Small intestine (tissue), 7 donors: ENCODE results near the gene DENND1C. TPM values are rescaled to one million over a fixed set of nuclear protein-coding genes. Genes with fewer than 3 reads are reported as not detected.

Experiments
- DNase-seq, 2 donors: peaks; one replicate each; pipeline versions ENCODE4 v3.0.0 to v3.0.0-alpha.2; 2013
- FAIRE-seq: peaks from 2 replicates; lab custom pipeline; 2012; peaks lifted over from hg19 to GRCh38; lab: Jason Lieb, UNC
- H3K27ac ChIP-seq, 3 donors: one replicate each; pipeline ENCODE4 v1.5.1; 2013; ENCODE audit warnings: low read length in 2 of 3, mild to moderate bottlenecking in 2 of 3, control low read depth in 1 of 3, inconsistent platforms in 1 of 3, low read depth in 1 of 3, moderate library complexity in 1 of 3
- H3K27me3 ChIP-seq, 3 donors: one replicate each; pipeline ENCODE4 v1.6.1; 2013; ENCODE audit warnings: low read length in 3 of 3, inconsistent platforms in 1 of 3; ENCODE audit not compliant: control insufficient read depth in 3 of 3, insufficient read depth in 3 of 3
- H3K36me3 ChIP-seq, 3 donors: one replicate each; pipeline ENCODE4 v1.6.1; 2013; ENCODE audit warnings: low read length in 3 of 3, inconsistent platforms in 1 of 3, low read depth in 1 of 3, mild to moderate bottlenecking in 1 of 3, moderate library complexity in 1 of 3; ENCODE audit not compliant: control insufficient read depth in 3 of 3, insufficient read depth in 2 of 3
- H3K4me1 ChIP-seq, 3 donors: one replicate each; pipeline ENCODE4 v1.6.1; 2013; ENCODE audit warnings: low read length in 2 of 3, inconsistent platforms in 1 of 3, low read depth in 1 of 3, mild to moderate bottlenecking in 1 of 3, moderate library complexity in 1 of 3; ENCODE audit not compliant: control insufficient read depth in 3 of 3, insufficient read depth in 2 of 3
- H3K4me3 ChIP-seq, 3 donors: one replicate each; pipeline ENCODE4 v1.5.1; 2013; ENCODE audit warnings: low read length in 3 of 3, control low read depth in 1 of 3, inconsistent platforms in 1 of 3, low read depth in 1 of 3, mild to moderate bottlenecking in 1 of 3, moderate library complexity in 1 of 3
- H3K9me3 ChIP-seq, 2 donors: one replicate each; pipeline ENCODE4 v1.6.1; 2013; ENCODE audit warnings: low read depth in 1 of 2, low read length in 1 of 2; ENCODE audit not compliant: control insufficient read depth in 2 of 2, insufficient read depth in 1 of 2
- WGBS, 3 donors: extraction: QIAGEN DNeasy Blood & Tissue Kit; methylation state at CpG; one replicate each; pipeline ENCODE4 v1.1.7; 2013; 5-methylcytosine and 5-hydroxymethylcytosine counted together
- polyA plus RNA-seq, 4 donors: library from polyadenylated mRNA; stranded (reverse) in 3 of 4; unstranded in 1 of 4; fragments of 200-250 nt in 3 of 4; fragments of 120-200 nt in 1 of 4; gene quantifications; one replicate each; pipeline versions ENCODE4 v1.2.1 to v1.2.3, GENCODE V29; 2013
- donor health status: healthy with polysubstance abuse.
- donor health status: control.
- donor health status: control.
- donor health status: Bipolar disorder and iron deficiency.
- donor health status: healthy.

The DENND1C gene
- polyA plus RNA-seq, 4 donors = 4.0 to 48.7 (median 9.6) TPM

DNA sequence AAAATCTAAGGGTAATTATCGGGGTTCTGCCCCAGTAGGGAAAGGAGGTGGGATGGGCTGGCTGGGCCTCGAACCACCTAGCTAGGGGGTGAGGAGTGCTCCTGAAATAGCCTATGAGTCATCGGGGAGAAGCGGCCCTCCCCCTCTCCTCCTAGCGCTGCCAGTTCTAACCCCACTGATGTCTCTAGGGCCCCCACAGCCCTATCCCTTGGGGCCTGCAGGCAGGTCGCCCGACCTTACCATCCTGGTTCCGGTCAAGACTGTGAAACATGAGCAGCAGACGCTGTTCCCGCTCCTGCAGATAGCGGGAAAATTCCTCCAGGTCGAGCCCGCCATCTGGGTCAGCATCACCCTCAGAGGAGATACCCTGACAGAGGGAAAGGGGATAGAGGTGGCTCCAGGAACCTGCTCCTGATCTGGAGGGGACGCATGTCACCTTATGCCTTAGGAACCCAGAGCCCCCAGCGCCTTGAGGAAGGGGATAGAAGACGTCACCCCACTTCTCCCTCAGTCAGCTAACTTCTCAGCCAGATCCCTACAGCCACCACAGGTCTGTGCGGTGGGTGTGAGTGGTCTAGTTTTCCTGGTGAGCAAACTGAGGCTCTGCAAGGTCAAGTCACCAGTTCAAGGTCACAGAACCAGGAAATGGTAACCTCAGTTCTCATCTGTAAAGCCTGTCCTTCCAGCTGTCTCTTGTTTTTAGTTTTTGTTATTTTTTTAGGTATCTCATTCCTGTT is 23.5 kb downstream of the DENND1C start:
- Histone ChIP-seq H3K4me3 (peak overlapping the region in 1 of 3 donors; percentile 92), H3K27ac (no peak overlapping the region), H3K36me3 (peaks cover 8 to 28% (median 15%) of the 10 kb centered on the region in 3 donors), H3K4me1 (peaks cover 0 to 8% (median 0%) of the 10 kb centered on the region in 3 donors), H3K9me3 (peaks cover 2 to 18% of the 10 kb centered on the region in 2 donors), H3K27me3 (no peaks in the 10 kb centered on the region)
- FAIRE-seq (no peak), DNase-seq (no peak)
- 85 to 92% (median 89%) methylated on average over 16 to 17 of the region's 17 CpGs for WGBS, 3 donors

DNA sequence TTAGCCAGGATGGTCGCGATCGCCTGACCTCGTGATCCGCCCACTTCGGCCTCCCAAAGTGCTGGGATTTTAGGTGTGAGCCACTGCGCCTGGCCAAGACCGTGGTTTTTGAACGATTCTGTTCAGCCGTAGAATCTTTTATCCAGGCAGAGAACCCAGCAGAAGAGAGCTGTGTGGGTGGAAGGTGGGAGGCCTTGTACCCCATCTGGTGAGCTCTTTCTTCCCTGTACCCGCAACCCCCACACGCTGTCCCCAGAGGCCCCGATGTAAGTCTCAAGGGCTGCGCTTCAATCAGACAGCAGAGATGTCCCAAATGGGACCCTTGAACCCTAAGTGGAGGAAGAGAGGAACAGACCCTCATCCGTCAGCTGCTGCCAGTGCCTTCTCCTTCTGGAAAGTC is 25.7 kb downstream of the DENND1C start:
- peaks cover 0 to 8% (median 0%) of the 10 kb centered on the region in 3 donors for H3K4me1 ChIP-seq
- WGBS, 3 donors = 87 to 91% (median 91%) methylated on average over 15 of the region's 15 CpGs
- DNase-seq (no peak), FAIRE-seq (no peak)
- H3K27ac ChIP-seq = no peak overlapping the region
- peaks cover 2 to 20% of the 10 kb centered on the region in 2 donors for H3K9me3 ChIP-seq
- no peaks in the 10 kb centered on the region for H3K27me3 ChIP-seq
- no peak overlapping the region for H3K4me3 ChIP-seq
- H3K36me3 ChIP-seq = peaks cover 8 to 34% (median 20%) of the 10 kb centered on the region in 3 donors

DNA sequence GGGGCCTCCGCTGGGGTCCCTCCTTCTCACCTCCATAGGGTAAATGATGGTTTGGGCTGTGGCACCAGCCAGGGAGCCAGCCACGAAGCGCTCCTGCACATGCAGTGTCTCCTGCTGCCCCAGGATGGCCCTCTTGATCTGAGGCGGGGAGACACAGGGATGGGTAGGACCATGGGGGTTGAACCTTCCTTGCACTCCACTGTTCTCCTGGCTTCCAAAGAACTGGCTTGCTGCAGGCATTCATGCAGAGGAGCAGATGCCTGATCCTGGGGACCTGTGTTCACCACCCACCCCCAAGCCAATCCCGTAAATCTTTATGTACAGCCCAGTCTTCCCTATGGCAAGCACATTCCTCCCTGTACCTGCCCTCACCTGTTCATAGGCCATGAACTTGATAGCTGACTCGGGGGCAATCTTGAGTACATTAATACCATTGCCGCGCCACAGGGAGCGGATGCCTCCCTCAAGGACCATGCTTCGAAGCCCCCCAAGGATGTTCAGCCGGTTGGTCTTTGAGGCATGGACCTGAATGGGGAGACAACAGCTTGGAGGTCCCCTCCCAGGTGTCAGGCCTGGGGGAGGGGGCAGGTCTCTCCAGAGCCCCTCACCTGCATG is 27.5 kb downstream of the DENND1C start:
- peaks cover 8 to 40% (median 20%) of the 10 kb centered on the region in 3 donors for H3K36me3 ChIP-seq
- whole genome bisulfite sequencing, 3 donors = 97 to 98% (median 97%) methylated on average over 11 of the region's 11 CpGs
- peaks cover 0 to 6% (median 0%) of the 10 kb centered on the region in 3 donors for H3K4me1 ChIP-seq
- peaks cover 2 to 20% of the 10 kb centered on the region in 2 donors for H3K9me3 ChIP-seq
- no peak overlapping the region for H3K4me3 ChIP-seq
- DNase-seq (no peak), FAIRE-seq (no peak)
- no peaks in the 10 kb centered on the region for H3K27me3 ChIP-seq
- H3K27ac ChIP-seq = no peak overlapping the region

DNA sequence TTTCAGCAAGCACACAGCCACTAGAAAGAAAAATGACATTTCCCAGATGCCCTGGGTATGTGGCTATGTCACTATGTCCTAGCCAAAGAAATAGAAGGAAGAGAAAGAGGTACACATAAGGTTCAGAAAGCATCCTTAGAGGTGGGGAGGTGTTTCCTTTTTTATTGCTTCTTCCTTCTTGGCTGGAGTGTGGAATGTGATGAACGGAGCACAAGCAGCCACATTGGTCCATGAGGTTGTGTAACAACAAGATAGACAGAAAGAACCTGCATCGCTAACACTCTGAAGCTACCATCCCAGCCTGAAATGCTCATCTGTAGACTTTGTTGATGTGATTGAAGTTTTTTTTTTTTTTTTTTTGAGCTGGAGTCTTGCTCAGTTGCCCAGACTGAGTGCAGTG is 28.7 kb downstream of the DENND1C start:
- H3K9me3 ChIP-seq = peaks cover 2 to 20% of the 10 kb centered on the region in 2 donors
- H3K4me3 ChIP-seq = no peak overlapping the region
- FAIRE-seq (no peak), DNase-seq (no peak)
- no peak overlapping the region for H3K27ac ChIP-seq
- H3K27me3 ChIP-seq = no peaks in the 10 kb centered on the region
- 100% methylated on average over 2 of the region's 2 CpGs for WGBS, 3 donors
- H3K4me1 ChIP-seq = no peaks in the 10 kb centered on the region
- H3K36me3 ChIP-seq = peaks cover 8 to 40% (median 20%) of the 10 kb centered on the region in 3 donors

DNA sequence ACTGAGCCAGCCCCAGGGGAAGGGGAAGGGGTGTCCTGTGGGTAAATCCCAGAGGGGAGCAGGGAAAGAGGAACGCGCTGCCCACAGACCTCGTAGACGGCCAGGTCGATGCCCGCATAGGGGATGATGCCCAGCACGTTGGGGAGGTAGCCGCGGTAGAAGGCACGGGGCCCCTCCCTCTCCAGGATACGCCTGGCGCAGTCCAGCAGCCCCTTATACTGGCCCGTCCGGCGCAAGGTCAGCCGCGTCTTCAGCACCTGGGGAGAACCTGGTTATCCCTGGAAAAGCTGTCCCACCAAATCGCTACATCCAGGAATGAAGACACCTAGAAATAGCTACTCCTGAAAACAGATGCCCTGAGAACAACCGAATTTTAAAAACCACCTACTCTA is 29.4 kb downstream of the DENND1C start:
- Histone ChIP-seq H3K4me3 (no peak overlapping the region), H3K27ac (no peak overlapping the region), H3K4me1 (no peaks in the 10 kb centered on the region), H3K27me3 (no peaks in the 10 kb centered on the region), H3K9me3 (peaks cover 2 to 20% of the 10 kb centered on the region in 2 donors), H3K36me3 (peaks cover 8 to 38% (median 18%) of the 10 kb centered on the region in 3 donors)
- no peak for FAIRE-seq
- WGBS, 3 donors = 96 to 97% (median 97%) methylated on average over 18 to 19 of the region's 19 CpGs
- DNase-seq = no peak

DNA sequence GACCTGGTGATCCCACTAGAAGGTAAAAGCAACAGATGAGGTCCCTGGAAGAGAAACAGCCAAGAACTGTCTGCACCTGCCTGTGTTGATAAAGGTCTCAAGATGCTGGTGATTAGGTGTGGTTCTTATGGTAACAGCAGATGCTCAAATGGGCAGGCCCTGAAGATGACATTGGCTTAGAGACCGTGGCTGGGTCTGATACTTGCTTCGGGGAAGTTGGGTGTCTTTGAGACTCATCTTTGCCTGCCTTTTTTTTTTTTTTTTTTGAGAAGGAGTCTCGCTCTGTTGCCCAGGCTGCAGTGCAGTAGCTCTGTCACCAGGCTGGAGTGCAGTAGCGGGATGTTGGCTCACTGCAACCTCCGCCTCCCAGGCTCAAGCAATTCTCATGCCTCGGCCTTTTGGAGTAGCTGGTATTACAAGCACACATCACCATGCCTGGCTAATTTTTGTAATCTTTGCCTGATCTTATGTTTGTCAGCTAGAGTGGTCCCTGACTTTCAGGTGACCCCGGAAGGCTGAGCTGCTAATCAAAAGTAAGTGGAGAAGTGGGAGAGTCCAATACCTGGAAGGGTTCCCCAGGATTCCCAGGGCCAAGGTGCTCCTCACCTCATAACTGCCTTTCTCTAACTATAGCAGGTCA is 29.9 kb downstream of the DENND1C start:
- DNase-seq (no peak), FAIRE-seq (no peak)
- no peaks in the 10 kb centered on the region for H3K27me3 ChIP-seq
- H3K27ac ChIP-seq = no peak overlapping the region
- H3K9me3 ChIP-seq = peaks cover 2 to 20% of the 10 kb centered on the region in 2 donors
- no peak overlapping the region for H3K4me3 ChIP-seq
- H3K36me3 ChIP-seq = peaks cover 8 to 37% (median 18%) of the 10 kb centered on the region in 3 donors
- 91 to 99% (median 92%) methylated on average over 7 of the region's 7 CpGs for WGBS, 3 donors
- H3K4me1 ChIP-seq = no peaks in the 10 kb centered on the region

DNA sequence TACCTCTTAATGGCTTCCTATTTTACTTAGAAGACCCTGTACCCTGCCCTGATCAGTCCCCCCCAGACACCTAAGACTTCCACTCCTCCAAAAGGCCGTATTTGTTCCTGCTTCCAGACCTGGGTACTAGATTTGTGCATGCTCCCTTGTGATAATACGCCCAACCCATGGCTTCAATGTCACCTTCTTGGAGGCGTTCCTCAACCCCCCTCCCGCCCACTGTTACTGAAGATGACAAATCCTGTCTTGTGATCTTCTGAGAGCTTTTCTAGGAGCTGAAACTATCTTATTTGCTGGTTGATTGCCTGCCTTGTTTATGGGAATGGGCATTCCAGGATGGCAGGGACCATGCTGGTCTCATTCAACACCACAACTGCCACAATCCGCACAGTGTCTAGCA is 31.4 kb downstream of the DENND1C start:
- Histone ChIP-seq H3K27me3 (no peaks in the 10 kb centered on the region), H3K4me3 (no peak overlapping the region), H3K27ac (no peak overlapping the region), H3K4me1 (no peaks in the 10 kb centered on the region), H3K9me3 (peaks cover 2 to 27% of the 10 kb centered on the region in 2 donors), H3K36me3 (peaks cover 4 to 34% (median 15%) of the 10 kb centered on the region in 3 donors)
- FAIRE-seq (no peak), DNase-seq (no peak)
- WGBS, 3 donors = 95 to 96% (median 96%) methylated on average over 5 of the region's 5 CpGs

DNA sequence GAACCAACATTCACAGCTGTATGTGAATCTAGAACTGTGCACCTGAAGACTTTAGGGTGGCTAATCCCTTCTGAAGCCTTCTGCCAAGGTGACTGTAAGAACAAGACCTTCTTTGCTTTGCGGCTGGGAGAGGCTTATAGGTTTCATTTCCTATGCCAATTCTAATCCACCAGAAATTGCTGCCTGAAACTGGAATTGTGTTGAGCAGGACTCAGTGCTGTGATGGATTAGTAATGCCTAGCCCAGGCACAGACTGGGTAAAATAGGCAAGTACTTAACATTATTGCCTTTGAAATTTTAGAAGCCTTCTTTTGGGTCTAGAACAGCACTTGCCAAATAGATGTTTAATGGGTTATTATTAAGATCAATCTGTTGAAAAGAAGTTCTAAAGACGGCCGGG is 33.5 kb downstream of the DENND1C start:
- Histone ChIP-seq H3K27me3 (no peaks in the 10 kb centered on the region), H3K27ac (no peak overlapping the region), H3K9me3 (peaks cover 0 to 8% of the 10 kb centered on the region in 2 donors), H3K4me1 (no peaks in the 10 kb centered on the region), H3K4me3 (no peak overlapping the region), H3K36me3 (peaks cover 2 to 19% (median 5%) of the 10 kb centered on the region in 3 donors)
- 93 to 97% (median 95%) methylated on average over 3 of the region's 3 CpGs for WGBS, 3 donors
- no peak for DNase-seq
- FAIRE-seq = no peak
